ENCODE measurements around the gene SLC7A4. TPM values are rescaled to one million over a fixed set of nuclear protein-coding genes. Genes with fewer than 3 reads are reported as not detected.

SLC7A4 gene
- total RNA-seq, 4 donors from 2014 or later, result 0.64 to 4.1 TPM; not detected in 2

DNA sequence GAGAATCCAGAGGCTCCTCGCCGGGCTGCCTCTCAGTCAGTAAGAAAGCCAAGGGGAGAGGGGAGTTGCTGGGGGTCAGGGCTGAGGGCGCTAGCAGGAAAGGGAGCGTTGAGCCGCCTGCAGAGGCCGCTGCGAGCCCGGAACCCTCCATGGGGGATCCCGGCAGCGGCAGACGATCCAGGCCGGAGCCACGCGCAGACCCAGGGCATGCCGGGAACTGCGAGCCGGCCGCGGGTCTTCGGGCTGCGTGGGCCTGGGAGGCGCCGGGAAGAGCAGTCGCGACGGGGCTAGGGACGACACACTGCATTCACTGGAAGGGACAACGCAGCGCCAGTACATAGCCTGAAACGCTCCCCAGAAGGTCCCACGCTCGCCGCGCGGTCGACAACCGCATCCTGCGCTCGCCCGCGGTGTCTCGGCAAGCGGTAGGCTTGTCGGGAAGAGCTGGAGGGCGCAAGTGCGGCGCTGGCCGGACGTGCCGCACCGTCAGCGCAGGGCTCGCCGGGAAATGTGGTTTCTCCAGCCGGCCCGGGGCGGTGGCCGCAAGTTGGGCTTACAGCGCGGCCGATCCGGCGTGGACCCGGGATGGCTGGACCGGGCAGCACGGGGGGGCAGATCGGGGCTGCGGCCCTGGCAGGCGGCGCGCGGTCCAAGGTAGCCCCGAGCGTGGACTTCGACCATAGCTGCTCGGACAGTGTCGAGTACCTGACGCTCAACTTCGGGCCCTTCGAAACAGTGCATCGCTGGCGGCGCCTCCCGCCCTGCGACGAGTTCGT, 50.4 kb downstream of the SLC7A4 start, which contains the start of gene LZTR1:
TSS of gene LZTR1 (plus strand) at position 511 of the 776 bp plus-strand sequence. CDS start at position 586, 75 bp downstream.
- no peaks in the 10 kb centered on the region for H3K27me3 ChIP-seq
- peaks cover 0 to 4% (median 0%) of the 10 kb centered on the region in 4 donors for H3K36me3 ChIP-seq
- 0% methylated on average over 77 of the region's 87 CpGs; no CpG with 5 or more reads in 1 of the 2 donors for WGBS, 2 donors (ENCODE audit: low coverage in 1 of 2)
- H3K27ac ChIP-seq, result peak within 1 kb of the TSS; percentile 85 to 94 (median 92)
- in situ Hi-C loops (cut with MboI; ENCODE audit: low pct_ligation_motif_present in 1 of 4, low pct_unique_long_range_greater_than_20kb in 1 of 4, low sequenced_read_pairs in 3 of 4) (no loop called here), intact Hi-C loops (cut with DNase I; ENCODE audit: low total_unique reads) (no loop called here)
- peak; percentile 86 for DNase-seq
- peaks cover 17 to 38% (median 30%) of the 10 kb centered on the region in 4 donors for H3K4me1 ChIP-seq
- peak within 1 kb of the TSS; percentile 58 to 73 (median 62) for H3K4me3 ChIP-seq
- TF ChIP-seq POLR2A (IDR thresholded peaks at IDR 0.05) (peak; percentile 90), POLR2AphosphoS5 (IDR thresholded peaks at IDR 0.05) (peak; percentile 95 to 98 (median 96)), EP300 (IDR thresholded peaks at IDR 0.05; ENCODE audit: low read depth) (no peak)
- TF ChIP-seq, protein P1, sequence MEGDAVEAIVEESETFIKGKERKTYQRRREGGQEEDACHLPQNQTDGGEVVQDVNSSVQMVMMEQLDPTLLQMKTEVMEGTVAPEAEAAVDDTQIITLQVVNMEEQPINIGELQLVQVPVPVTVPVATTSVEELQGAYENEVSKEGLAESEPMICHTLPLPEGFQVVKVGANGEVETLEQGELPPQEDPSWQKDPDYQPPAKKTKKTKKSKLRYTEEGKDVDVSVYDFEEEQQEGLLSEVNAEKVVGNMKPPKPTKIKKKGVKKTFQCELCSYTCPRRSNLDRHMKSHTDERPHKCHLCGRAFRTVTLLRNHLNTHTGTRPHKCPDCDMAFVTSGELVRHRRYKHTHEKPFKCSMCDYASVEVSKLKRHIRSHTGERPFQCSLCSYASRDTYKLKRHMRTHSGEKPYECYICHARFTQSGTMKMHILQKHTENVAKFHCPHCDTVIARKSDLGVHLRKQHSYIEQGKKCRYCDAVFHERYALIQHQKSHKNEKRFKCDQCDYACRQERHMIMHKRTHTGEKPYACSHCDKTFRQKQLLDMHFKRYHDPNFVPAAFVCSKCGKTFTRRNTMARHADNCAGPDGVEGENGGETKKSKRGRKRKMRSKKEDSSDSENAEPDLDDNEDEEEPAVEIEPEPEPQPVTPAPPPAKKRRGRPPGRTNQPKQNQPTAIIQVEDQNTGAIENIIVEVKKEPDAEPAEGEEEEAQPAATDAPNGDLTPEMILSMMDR (IDR thresholded peaks at IDR 0.05), result peak; percentile 37 to 51 (median 44)
- no peaks in the 10 kb centered on the region for H3K9me3 ChIP-seq

DNA sequence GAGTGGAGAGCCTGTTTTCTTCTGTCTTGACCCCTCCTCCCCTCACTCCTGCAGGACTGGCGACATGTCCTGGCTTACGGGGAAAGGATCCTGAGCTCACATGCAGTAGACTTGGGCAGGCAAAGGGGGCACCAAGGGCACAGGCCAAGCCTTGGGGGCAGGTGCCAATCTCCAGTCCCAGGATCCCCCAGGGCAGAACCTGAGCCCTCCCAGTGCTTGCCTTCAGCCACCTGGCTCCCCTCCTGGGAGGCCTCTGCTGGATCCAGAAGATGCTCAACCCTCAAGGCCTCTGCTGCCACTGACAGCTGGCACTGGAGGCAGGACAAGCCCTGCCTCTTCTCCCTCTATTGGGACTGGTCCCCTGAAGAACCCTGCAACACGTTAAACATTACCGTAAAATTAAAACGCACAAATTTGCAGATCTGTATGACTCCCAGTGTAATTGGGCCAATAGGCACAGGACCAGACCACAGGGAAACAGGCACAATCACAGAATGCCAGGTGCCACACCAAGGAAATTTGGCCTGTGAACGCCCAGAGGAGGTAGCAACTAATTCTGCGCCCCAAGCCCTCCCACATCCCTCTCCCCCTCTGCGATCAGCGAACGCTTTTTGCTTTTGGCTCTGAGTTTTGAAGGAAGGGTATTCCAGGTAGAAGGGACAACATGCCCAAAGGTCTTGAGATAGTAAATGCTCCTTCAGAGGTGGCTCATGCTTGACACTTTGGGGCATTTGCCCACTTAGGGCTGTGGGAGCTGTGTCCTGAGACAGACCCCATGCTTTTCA, 51.2 kb downstream of the SLC7A4 start:
- Histone ChIP-seq H3K4me3 (peak overlapping the region; percentile 58 to 73 (median 62)), H3K36me3 (no peaks in the 10 kb centered on the region), H3K27me3 (no peaks in the 10 kb centered on the region), H3K4me1 (peaks cover 17 to 38% (median 30%) of the 10 kb centered on the region in 4 donors), H3K27ac (peak overlapping the region; percentile 85 to 94 (median 92)), H3K9me3 (no peaks in the 10 kb centered on the region)
- in situ Hi-C loops (cut with MboI; ENCODE audit: low pct_ligation_motif_present in 1 of 4, low pct_unique_long_range_greater_than_20kb in 1 of 4, low sequenced_read_pairs in 3 of 4), result no loop called here
- 72% methylated on average over 10 of the region's 10 CpGs; no CpG with 5 or more reads in 1 of the 2 donors for WGBS, 2 donors (ENCODE audit: low coverage in 1 of 2)
- no peak for DNase-seq
- no peak for TF ChIP-seq POLR2A (IDR thresholded peaks at IDR 0.05)
- no peak for TF ChIP-seq EP300 (IDR thresholded peaks at IDR 0.05; ENCODE audit: low read depth)
- TF ChIP-seq, protein P1 (IDR thresholded peaks at IDR 0.05), result no peak
- TF ChIP-seq POLR2AphosphoS5 (IDR thresholded peaks at IDR 0.05), result no peak
- intact Hi-C loops (cut with DNase I; ENCODE audit: low total_unique reads), result no loop called here

DNA sequence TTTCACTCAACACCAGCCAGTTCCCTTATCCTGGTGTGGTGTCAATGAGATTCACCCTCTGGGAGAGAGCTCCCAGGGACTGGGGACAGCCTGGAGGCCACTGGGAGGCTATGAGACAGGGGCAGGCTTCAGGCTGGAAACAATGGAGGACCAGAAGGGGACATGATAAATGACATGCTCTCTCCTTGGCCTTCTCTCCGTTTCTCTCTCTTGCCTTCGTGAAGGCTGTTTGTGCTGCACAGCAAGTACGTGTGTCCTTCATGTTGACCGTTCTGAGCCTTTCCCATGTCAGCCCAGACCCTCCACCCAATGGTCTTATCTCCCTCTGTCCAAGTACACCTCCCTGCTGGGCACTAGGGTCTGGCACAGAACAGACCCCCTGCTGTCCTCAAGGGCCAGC, 51.8 kb downstream of the SLC7A4 start:
- peak overlapping the region in 3 of 4 donors; percentile 90 to 94 (median 93) for H3K27ac ChIP-seq
- no peaks in the 10 kb centered on the region for H3K9me3 ChIP-seq
- WGBS, 2 donors (ENCODE audit: low coverage in 1 of 2), result 91% methylated on average over 4 of the region's 4 CpGs; no CpG with 5 or more reads in 1 of the 2 donors
- intact Hi-C loops (cut with DNase I; ENCODE audit: low total_unique reads) (no loop called here), in situ Hi-C loops (cut with MboI; ENCODE audit: low pct_ligation_motif_present in 1 of 4, low pct_unique_long_range_greater_than_20kb in 1 of 4, low sequenced_read_pairs in 3 of 4) (no loop called here)
- H3K4me1 ChIP-seq, result peaks cover 17 to 38% (median 30%) of the 10 kb centered on the region in 4 donors
- TF ChIP-seq, protein P1 (IDR thresholded peaks at IDR 0.05), result no peak
- TF ChIP-seq POLR2AphosphoS5 (IDR thresholded peaks at IDR 0.05), result no peak
- TF ChIP-seq EP300 (IDR thresholded peaks at IDR 0.05; ENCODE audit: low read depth), result no peak
- TF ChIP-seq POLR2A (IDR thresholded peaks at IDR 0.05), result no peak
- no peaks in the 10 kb centered on the region for H3K27me3 ChIP-seq
- no peak for DNase-seq
- no peak overlapping the region for H3K4me3 ChIP-seq
- H3K36me3 ChIP-seq, result no peaks in the 10 kb centered on the region

All from transverse colon (tissue), 4 donors.